Bronchial epithelial cell (primary cell): ENCODE results near the gene MAP3K20. TPM values are rescaled to one million over a fixed set of nuclear protein-coding genes. Genes with fewer than 3 reads are reported as not detected.
"Not testable (repeated sequence)": the region's sequence is repeated elsewhere in the genome, so short reads cannot be mapped to it uniquely, and the experiment has no call there.

Source experiments
- DNase-seq: peaks from one replicate; pipeline ENCODE4 v3.0.0-alpha.2; 2010; ENCODE audit warnings: low read depth
- FAIRE-seq: peaks from 2 replicates; lab custom pipeline; 2011; peaks lifted over from hg19 to GRCh38; lab: Jason Lieb, UNC
- H3K27me3 ChIP-seq: 2 replicates; pipeline ENCODE4 v1.5.1; 2011; ENCODE audit warnings: low read length; ENCODE audit not compliant: control insufficient read depth, insufficient read depth
- H3K36me3 ChIP-seq: 2 replicates; pipeline ENCODE4 v1.5.1; 2011; ENCODE audit warnings: low read length; ENCODE audit not compliant: control insufficient read depth, insufficient read depth
- H3K4me3 ChIP-seq: 2 replicates; pipeline ENCODE4 v1.5.1; 2011; ENCODE audit warnings: mild to moderate bottlenecking, low read depth, low read length, control low read depth
- total RNA-seq: library from RNA; depleted of rRNA; stranded (reverse); fragments of >200 nt; gene quantifications from 2 replicates; pipeline ENCODE4 v1.2.1, GENCODE V29; 2014
- TF ChIP-seq, protein P1 (sequence below): IDR thresholded peaks from 2 replicates; pipeline ENCODE4 v1.5.1; 2011; ENCODE audit warnings: mild to moderate bottlenecking, moderate library complexity, low read length, control low read depth, inconsistent platforms; ENCODE audit not compliant: insufficient read depth, severe bottlenecking

Gene MAP3K20
- total RNA-seq, 1 donor from 2014 or later = 43.2 TPM

DNA sequence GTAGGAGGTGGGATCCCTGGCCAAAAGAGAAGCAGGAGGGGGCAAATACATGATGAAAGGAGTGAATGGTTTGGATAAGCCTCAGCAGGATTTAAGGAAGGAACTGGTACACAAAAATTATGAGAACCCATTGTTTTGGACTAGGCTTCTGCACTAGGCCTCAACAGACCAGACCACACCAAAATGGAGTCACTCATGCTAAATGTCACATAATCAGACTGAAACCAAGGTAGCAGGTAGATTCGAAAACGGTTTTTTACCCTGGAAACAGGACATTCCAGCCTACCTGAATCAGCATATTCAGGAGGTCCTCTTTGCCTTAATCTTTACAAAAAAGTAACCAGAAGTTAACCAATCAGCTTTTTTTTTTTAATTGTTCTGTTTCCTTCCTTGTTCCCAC, 229.7 kb downstream of the MAP3K20 start:
- no peak for DNase-seq
- Histone ChIP-seq H3K4me3 (no peak overlapping the region), H3K27me3 (no peaks in the 10 kb centered on the region), H3K36me3 (no peaks in the 10 kb centered on the region)
- no peak for FAIRE-seq
- TF ChIP-seq, protein P1, sequence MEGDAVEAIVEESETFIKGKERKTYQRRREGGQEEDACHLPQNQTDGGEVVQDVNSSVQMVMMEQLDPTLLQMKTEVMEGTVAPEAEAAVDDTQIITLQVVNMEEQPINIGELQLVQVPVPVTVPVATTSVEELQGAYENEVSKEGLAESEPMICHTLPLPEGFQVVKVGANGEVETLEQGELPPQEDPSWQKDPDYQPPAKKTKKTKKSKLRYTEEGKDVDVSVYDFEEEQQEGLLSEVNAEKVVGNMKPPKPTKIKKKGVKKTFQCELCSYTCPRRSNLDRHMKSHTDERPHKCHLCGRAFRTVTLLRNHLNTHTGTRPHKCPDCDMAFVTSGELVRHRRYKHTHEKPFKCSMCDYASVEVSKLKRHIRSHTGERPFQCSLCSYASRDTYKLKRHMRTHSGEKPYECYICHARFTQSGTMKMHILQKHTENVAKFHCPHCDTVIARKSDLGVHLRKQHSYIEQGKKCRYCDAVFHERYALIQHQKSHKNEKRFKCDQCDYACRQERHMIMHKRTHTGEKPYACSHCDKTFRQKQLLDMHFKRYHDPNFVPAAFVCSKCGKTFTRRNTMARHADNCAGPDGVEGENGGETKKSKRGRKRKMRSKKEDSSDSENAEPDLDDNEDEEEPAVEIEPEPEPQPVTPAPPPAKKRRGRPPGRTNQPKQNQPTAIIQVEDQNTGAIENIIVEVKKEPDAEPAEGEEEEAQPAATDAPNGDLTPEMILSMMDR = no peak

DNA sequence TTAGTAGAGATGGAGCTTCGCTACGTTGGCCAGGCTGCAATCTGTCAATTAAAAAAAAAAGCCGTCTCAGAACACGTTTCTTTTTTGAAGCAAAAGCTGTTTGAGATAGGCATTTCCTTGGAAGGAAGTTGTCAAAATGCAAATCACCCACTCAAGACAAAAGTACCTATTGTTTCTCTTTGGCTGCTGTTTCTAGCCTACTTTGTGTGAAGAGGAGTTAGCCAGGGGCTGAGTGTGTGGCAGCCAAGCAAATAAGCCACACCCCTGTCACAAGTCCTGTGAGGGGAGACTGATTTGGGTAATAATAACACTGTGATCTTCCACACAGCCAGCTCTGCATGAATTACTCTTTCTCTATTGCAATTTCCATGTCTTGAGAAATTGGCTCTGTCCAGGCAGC, 231.6 kb downstream of the MAP3K20 start:
- no peak for DNase-seq

DNA sequence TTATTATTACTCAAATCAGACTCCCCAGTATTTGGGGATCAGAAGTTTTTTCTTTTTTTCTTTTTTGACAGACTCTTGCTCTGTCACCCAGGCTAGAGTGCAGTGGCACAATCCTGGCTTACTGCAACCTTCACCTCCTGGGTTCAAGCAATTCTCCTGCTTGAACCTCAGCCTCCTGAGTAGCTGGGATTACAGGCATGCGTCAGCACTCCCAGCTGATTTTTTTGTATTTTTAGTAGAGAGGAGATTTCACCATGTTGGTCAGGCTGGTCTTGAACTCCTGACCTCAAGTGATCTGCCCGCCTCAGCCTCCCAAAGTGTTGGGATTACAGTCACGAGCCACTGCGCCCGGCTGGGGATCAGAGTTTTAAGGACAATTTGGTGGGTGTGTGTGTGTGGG, 233.7 kb downstream of the MAP3K20 start:
- not testable (repeated sequence) for H3K27me3 ChIP-seq, FAIRE-seq, H3K36me3 ChIP-seq, DNase-seq, H3K4me3 ChIP-seq

More for the DNA sequence above, 231.6 kb downstream of the MAP3K20 start:
- TF ChIP-seq, protein P1 = no peak
- Histone ChIP-seq H3K36me3 (no peaks in the 10 kb centered on the region), H3K27me3 (no peaks in the 10 kb centered on the region), H3K4me3 (no peak overlapping the region)
- no peak for FAIRE-seq

DNA sequence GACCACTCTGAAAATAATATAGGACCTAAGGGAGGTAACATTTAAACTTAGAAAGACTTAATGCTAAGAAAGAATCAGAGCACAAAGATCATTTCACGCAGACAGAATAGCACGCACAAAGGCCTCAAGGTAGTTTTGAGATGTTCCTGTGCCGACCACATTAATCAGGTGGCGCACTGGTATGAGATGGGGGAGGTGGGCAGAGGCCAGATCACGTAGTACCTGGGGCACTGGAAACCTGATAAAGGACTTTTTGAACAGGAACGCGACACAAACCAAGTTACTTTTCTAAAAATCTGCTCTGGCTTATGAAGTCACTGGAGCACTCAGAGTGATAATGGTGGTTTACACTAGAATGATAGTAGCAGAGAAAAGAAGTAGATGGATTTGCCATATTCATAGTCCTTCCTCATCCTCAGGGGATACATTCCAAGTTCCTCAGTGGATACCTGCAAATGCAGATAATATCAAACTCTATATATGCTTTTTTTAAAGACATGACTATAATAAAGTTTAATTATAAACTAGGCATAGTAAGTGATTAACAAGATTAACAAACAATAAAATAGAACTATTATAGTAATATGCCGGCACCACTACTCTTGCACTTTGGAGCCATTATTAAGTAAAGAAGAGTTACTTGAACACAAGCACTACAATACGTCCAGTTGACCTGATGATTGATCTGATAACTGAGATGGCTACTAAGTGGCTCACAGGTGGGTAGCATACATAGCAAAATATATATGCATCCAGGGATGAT, 236.4 kb downstream of the MAP3K20 start:
- H3K27me3 ChIP-seq = no peaks in the 10 kb centered on the region
- no peaks in the 10 kb centered on the region for H3K36me3 ChIP-seq
- TF ChIP-seq, protein P1 = no peak
- no peak for FAIRE-seq
- no peak overlapping the region for H3K4me3 ChIP-seq
- DNase-seq = no peak
